MM.1S (cell line): ENCODE results near the gene LNX2.
A peak's percentile ranks its signal among the peaks of the same experiment; 100 is the strongest.

Experiments used
- DNase-seq: peaks from one replicate; pipeline ENCODE4 v3.0.0-alpha.2; 2015
- H2AFZ ChIP-seq: fragments of 300-600 bp; sonication (generic); 2 replicates; pipeline ENCODE4 v1.6.0; 2016; ENCODE audit warnings: antibody characterized with exemption, low read length
- H3F3A ChIP-seq: fragments of 300-600 bp; sonication (generic); 2 replicates; pipeline ENCODE4 v1.6.1; 2016; ENCODE audit warnings: mild to moderate bottlenecking, antibody characterized with exemption, low read length, moderate library complexity, mixed read lengths; ENCODE audit not compliant: insufficient read depth
- H3K27ac ChIP-seq: fragments of 300-600 bp; sonication (generic); 2 replicates; pipeline ENCODE4 v1.5.1; 2016; ENCODE audit warnings: mild to moderate bottlenecking, low read length
- H3K27me3 ChIP-seq: fragments of 300-600 bp; sonication (generic); replicated peaks from 2 replicates; pipeline ENCODE4 v1.6.0; 2016; ENCODE audit warnings: low read length; ENCODE audit not compliant: insufficient read depth
- H3K36me3 ChIP-seq: fragments of 300-600 bp; sonication (generic); replicated peaks from 2 replicates; pipeline ENCODE4 v1.6.1; 2016; ENCODE audit warnings: mild to moderate bottlenecking, low read length, mixed read lengths; ENCODE audit not compliant: insufficient read depth
- H3K4me1 ChIP-seq: fragments of 300-600 bp; sonication (generic); 2 replicates; pipeline ENCODE4 v1.6.1; 2016; ENCODE audit warnings: low read length, mixed read lengths
- H3K4me2 ChIP-seq: fragments of 300-600 bp; sonication (generic); 2 replicates; pipeline ENCODE4 v1.6.0; 2016; ENCODE audit warnings: low read depth, low read length
- H3K4me3 ChIP-seq: fragments of 300-600 bp; sonication (generic); 2 replicates; pipeline ENCODE4 v1.5.1; 2016; ENCODE audit warnings: low read length, mixed read lengths
- H3K79me2 ChIP-seq: fragments of 300-600 bp; sonication (generic); 2 replicates; pipeline ENCODE4 v1.6.1; 2016; ENCODE audit warnings: mixed run types, low read length, mixed read lengths
- H3K9ac ChIP-seq: fragments of 300-600 bp; sonication (generic); 2 replicates; pipeline ENCODE4 v1.6.1; 2016; ENCODE audit warnings: low read length, mixed read lengths
- H3K9me2 ChIP-seq: fragments of 300-600 bp; sonication (generic); replicated peaks from 2 replicates; pipeline ENCODE4 v1.6.1; 2016; ENCODE audit warnings: mild to moderate bottlenecking, low read length, mixed read lengths; ENCODE audit not compliant: insufficient read depth
- H3K9me3 ChIP-seq: fragments of 300-600 bp; sonication (generic); replicated peaks from 2 replicates; pipeline ENCODE4 v1.6.1; 2016; ENCODE audit warnings: mild to moderate bottlenecking, low read length, mixed read lengths; ENCODE audit not compliant: insufficient read depth
- H4K20me1 ChIP-seq: fragments of 300-600 bp; sonication (generic); 2 replicates; pipeline ENCODE4 v1.6.1; 2016; ENCODE audit warnings: mild to moderate bottlenecking, low read length, moderate library complexity, mixed read lengths; ENCODE audit not compliant: insufficient read depth
- CTCF ChIP-seq: fragments of 300-600 bp; sonication (generic); IDR thresholded peaks from 2 replicates; pipeline ENCODE4 v1.5.1; 2016; ENCODE audit warnings: antibody characterized with exemption, low read length, mixed read lengths
- EZH2 ChIP-seq: fragments of 300-600 bp; sonication (generic); optimal IDR thresholded peaks from 2 replicates; pipeline ENCODE3; 2017; ENCODE audit warnings: low read depth, mild to moderate bottlenecking, antibody characterized with exemption, low read length, mixed read lengths
- EZH2phosphoT487 ChIP-seq: fragments of 300-600 bp; sonication (generic); IDR thresholded peaks from 2 replicates; pipeline ENCODE4 v1.6.1; 2018; ENCODE audit warnings: antibody characterized with exemption, low read length

The LNX2 gene

GRCh38 chr13:27556109-27556508 lies 64.2 kb downstream of the LNX2 start:
- no peak overlapping the region for H3K4me3 ChIP-seq
- no peaks in the 10 kb centered on the region for H3K27me3 ChIP-seq
- H3K79me2 ChIP-seq, result no peaks in the 10 kb centered on the region
- H4K20me1 ChIP-seq, result no peaks in the 10 kb centered on the region
- H3K9me3 ChIP-seq, result no peaks in the 10 kb centered on the region
- no peak overlapping the region for H3K27ac ChIP-seq
- H3F3A ChIP-seq, result no peaks in the 10 kb centered on the region
- H3K9ac ChIP-seq, result no peak overlapping the region
- no peak overlapping the region for H3K4me2 ChIP-seq
- DNase-seq, result no peak
- H3K4me1 ChIP-seq, result no peaks in the 10 kb centered on the region; the same call in 1 of the 2 replicates
- no peak for TF ChIP-seq CTCF
- no peak for TF ChIP-seq EZH2phosphoT487
- TF ChIP-seq EZH2, result no peak
- H2AFZ ChIP-seq, result no peak overlapping the region
- no peaks in the 10 kb centered on the region for H3K9me2 ChIP-seq
- no peaks in the 10 kb centered on the region for H3K36me3 ChIP-seq

- Histone ChIP-seq H3K9me3 (no peaks in the 10 kb centered on the region), H2AFZ (no peak overlapping the region), H3K27me3 (no peaks in the 10 kb centered on the region), H3K9me2 (no peaks in the 10 kb centered on the region), H3K27ac (no peak overlapping the region), H3K36me3 (no peaks in the 10 kb centered on the region), H3K4me2 (no peak overlapping the region), H4K20me1 (no peaks in the 10 kb centered on the region), H3F3A (peaks cover 14% of the 10 kb centered on the region; the same call in 1 of the 2 replicates), H3K4me3 (no peak overlapping the region), H3K79me2 (no peaks in the 10 kb centered on the region), H3K4me1 (peaks cover 14% of the 10 kb centered on the region), H3K9ac (no peak overlapping the region)
- TF ChIP-seq EZH2phosphoT487 (no peak), EZH2 (no peak), CTCF (no peak)
- no peak for DNase-seq
These were observed 68.8 kb downstream of the LNX2 start for GRCh38 chr13:27551562-27551961.

GRCh38 chr13:27549406-27549981 lies 70.8 kb downstream of the LNX2 start:
- H3K4me2 ChIP-seq, result peak overlapping the region; percentile 57; the same call in 1 of the 2 replicates
- H3F3A ChIP-seq, result peaks cover 14% of the 10 kb centered on the region; the same call in 1 of the 2 replicates
- H3K9me2 ChIP-seq, result no peaks in the 10 kb centered on the region
- H3K9me3 ChIP-seq, result no peaks in the 10 kb centered on the region
- TF ChIP-seq EZH2phosphoT487 (no peak), EZH2 (no peak), CTCF (no peak)
- H3K79me2 ChIP-seq, result no peaks in the 10 kb centered on the region
- no peaks in the 10 kb centered on the region for H3K27me3 ChIP-seq
- H4K20me1 ChIP-seq, result no peaks in the 10 kb centered on the region
- no peaks in the 10 kb centered on the region for H3K36me3 ChIP-seq
- no peak for DNase-seq
- H3K27ac ChIP-seq, result peak overlapping the region; percentile 84; the same call in 1 of the 2 replicates
- no peak overlapping the region for H3K4me3 ChIP-seq
- H2AFZ ChIP-seq, result no peak overlapping the region
- H3K4me1 ChIP-seq, result peaks cover 14% of the 10 kb centered on the region
- no peak overlapping the region for H3K9ac ChIP-seq
